ENCODE measurements around the gene DPYSL5.

The DPYSL5 gene

DNA sequence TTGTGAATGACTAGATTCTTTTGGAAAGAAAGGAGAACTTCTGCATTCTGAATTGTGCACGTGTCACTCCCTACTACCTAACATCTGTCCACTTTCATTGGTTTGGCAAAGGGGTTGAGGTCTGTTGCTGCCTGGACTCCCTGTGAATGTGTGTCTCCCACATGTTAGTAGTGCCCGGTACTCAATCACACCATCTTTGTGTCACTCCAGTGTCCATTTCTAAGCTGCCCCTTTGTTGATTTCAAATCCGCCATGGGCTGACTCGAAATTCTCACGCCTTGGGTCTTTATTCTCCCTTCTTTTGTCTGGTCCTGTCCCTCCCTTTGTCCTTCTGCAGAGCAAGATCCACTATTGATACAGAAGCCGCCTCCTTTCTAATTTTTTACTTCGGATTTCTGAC is 7.5 kb downstream of the DPYSL5 start:
- Histone ChIP-seq H3K4me1 (ENCODE audit: control insufficient read depth, insufficient read depth, low read length, poor library complexity, severe bottlenecking) (peaks cover 4% of the 10 kb centered on the region), H3K27ac (ENCODE audit: low read depth, low read length, severe bottlenecking) (no peak overlapping the region), H3K4me3 (ENCODE audit: extremely low read depth, insufficient read depth, low read length, poor library complexity, severe bottlenecking) (no peak overlapping the region), H3K36me3 (ENCODE audit: control insufficient read depth, insufficient read depth, low read length) (no peaks in the 10 kb centered on the region), H3K9me3 (ENCODE audit: control insufficient read depth, low read length) (no peaks in the 10 kb centered on the region)
- 83 to 87% methylated on average over 4 to 5 of the region's 7 CpGs for WGBS, 2 experiments (ENCODE audit: insufficient coverage in 2 of 2)

DNA sequence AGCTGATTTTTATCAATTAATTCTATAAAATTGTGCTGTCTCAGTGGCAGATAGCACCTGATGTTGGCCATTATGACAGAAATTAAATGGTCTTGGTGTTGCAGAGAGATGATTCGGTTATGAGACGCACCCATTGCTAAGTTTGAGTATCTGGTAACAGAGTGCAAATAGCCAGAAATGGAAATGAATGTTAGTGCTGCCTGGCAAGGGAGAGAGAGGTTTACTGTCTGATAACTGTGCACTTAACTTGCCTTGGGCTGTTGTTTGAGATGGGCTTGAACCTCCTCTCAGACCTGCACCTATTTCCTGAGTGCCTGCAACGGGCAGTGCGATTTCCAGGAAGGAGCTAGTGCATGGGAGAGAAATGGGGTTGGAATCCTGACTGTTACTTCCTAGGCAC is 11.7 kb downstream of the DPYSL5 start:
- 87 to 98% methylated on average over 3 to 4 of the region's 4 CpGs for WGBS, 2 experiments (ENCODE audit: insufficient coverage in 2 of 2)
- Histone ChIP-seq H3K4me1 (ENCODE audit: control insufficient read depth, insufficient read depth, low read length, poor library complexity, severe bottlenecking) (peaks cover 4% of the 10 kb centered on the region), H3K27ac (ENCODE audit: low read depth, low read length, severe bottlenecking) (no peak overlapping the region), H3K36me3 (ENCODE audit: control insufficient read depth, insufficient read depth, low read length) (no peaks in the 10 kb centered on the region), H3K4me3 (ENCODE audit: extremely low read depth, insufficient read depth, low read length, poor library complexity, severe bottlenecking) (no peak overlapping the region), H3K9me3 (ENCODE audit: control insufficient read depth, low read length) (no peaks in the 10 kb centered on the region)

DNA sequence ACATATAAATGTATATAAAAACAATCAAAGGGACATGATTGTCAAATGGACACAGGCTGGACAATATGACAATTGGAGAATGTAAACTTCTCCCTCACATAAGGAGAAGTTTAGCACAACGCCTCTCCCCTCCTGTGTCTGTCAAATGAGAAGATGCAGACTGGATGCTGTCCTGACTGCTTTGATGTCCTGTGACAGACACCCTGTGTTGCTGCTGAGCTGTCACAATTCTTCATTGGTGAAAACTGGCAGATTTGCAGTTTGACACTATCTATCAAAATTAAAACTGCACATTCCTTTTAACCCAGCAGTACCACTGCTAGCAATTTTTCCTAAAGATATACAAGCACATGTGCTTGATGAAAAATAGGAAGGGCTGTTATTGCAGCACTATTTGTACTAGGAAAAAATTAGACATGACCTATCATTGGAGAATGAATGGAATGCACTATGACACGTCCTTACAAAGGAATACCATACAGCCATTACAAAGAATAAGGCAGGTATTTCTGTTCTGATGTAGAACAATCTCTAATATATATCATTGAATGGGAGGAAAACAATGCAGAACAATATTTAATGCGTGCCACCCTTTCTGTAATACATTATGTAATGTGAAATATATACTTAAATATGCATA is 12.4 kb downstream of the DPYSL5 start:
- no peaks in the 10 kb centered on the region for H3K9me3 ChIP-seq (ENCODE audit: control insufficient read depth, low read length)
- H3K27ac ChIP-seq (ENCODE audit: low read depth, low read length, severe bottlenecking): no peak overlapping the region
- 80 to 100% methylated on average over 1 of the region's 3 CpGs for WGBS, 2 experiments (ENCODE audit: insufficient coverage in 2 of 2)
- no peaks in the 10 kb centered on the region for H3K36me3 ChIP-seq (ENCODE audit: control insufficient read depth, insufficient read depth, low read length)
- H3K4me1 ChIP-seq (ENCODE audit: control insufficient read depth, insufficient read depth, low read length, poor library complexity, severe bottlenecking): peaks cover 4% of the 10 kb centered on the region
- no peak overlapping the region for H3K4me3 ChIP-seq (ENCODE audit: extremely low read depth, insufficient read depth, low read length, poor library complexity, severe bottlenecking)

DNA sequence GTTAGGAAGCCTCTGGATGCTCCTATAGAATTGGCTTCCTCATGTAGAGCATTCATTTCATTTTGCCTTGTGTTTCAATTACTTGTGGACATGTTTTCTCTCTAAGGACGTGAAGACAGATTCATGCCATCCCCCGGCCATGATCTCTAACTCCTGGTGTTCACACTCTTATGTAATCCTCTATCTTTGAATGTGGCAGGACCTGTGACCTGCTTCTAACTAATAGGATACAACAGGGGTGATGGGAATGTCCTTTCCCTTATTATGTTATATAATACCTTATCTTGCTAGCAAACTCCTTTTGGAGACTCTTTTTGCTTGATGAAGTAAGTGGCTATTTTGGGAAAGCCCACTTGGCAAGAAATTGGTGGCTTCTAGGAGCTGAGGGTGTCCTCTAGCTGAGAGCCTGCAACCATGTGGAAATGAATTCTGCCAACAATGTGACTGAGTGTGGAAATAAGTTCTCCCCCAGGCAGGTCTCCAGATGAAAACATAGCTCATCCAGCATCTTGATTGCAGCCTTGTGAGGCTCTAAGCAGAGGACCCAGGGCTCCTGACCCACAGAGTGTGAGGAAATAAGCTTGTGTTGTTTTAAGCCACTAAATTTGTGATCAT is 13.8 kb downstream of the DPYSL5 start:
- no peak overlapping the region for H3K27ac ChIP-seq (ENCODE audit: low read depth, low read length, severe bottlenecking)
- H3K4me1 ChIP-seq (ENCODE audit: control insufficient read depth, insufficient read depth, low read length, poor library complexity, severe bottlenecking): peaks cover 4% of the 10 kb centered on the region
- no peak overlapping the region for H3K4me3 ChIP-seq (ENCODE audit: extremely low read depth, insufficient read depth, low read length, poor library complexity, severe bottlenecking)
- no CpG with 5 or more reads among the region's 2 CpGs for WGBS, 2 experiments (ENCODE audit: insufficient coverage in 2 of 2)
- H3K9me3 ChIP-seq (ENCODE audit: control insufficient read depth, low read length): no peaks in the 10 kb centered on the region
- no peaks in the 10 kb centered on the region for H3K36me3 ChIP-seq (ENCODE audit: control insufficient read depth, insufficient read depth, low read length)

DNA sequence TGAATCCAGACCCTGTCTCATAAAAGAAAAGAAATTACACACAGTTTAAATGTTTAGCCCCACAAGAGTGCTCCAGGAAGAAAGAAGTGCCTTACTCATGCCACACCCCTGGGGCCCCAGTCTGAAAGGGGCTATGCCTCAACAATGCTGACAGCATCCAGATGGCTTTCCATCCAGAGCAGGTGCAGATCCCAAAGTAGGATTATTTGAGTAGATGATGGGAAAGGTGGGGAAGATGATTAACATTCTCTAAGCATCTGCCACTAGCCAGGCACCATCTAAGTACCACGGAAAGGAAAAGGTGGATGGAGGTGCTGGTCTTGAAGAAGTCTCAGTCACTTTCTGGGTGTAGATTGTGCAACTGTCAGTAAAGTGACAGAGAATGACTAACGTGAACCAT is 16.3 kb downstream of the DPYSL5 start:
- Histone ChIP-seq H3K27ac (ENCODE audit: low read depth, low read length, severe bottlenecking) (no peak overlapping the region), H3K4me1 (ENCODE audit: control insufficient read depth, insufficient read depth, low read length, poor library complexity, severe bottlenecking) (peaks cover 4% of the 10 kb centered on the region), H3K4me3 (ENCODE audit: extremely low read depth, insufficient read depth, low read length, poor library complexity, severe bottlenecking) (no peak overlapping the region), H3K36me3 (ENCODE audit: control insufficient read depth, insufficient read depth, low read length) (no peaks in the 10 kb centered on the region), H3K9me3 (ENCODE audit: control insufficient read depth, low read length) (no peaks in the 10 kb centered on the region)
- 81 to 92% methylated on average over 2 of the region's 2 CpGs for WGBS, 2 experiments (ENCODE audit: insufficient coverage in 2 of 2)

DNA sequence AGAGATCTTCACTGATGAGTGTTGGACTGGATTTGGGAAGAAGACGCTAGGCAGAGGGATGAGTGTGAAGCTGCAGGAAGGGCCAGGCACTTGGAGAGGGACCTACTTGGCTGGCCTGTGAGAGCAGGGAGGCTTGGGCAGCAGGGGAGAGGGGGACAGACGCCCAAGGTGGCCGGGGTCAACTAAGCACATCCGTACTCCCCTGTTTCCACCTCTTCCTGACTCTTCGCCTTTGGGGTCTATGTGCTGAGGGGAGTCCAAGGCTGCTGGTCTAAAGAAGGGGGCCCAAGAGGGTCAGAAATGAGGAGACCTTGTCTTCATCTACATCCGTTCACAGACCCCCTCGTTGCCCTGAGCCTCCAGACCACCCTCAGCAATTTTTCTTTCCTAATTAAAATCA is 16.7 kb downstream of the DPYSL5 start:
- Histone ChIP-seq H3K4me1 (ENCODE audit: control insufficient read depth, insufficient read depth, low read length, poor library complexity, severe bottlenecking) (peaks cover 4% of the 10 kb centered on the region), H3K9me3 (ENCODE audit: control insufficient read depth, low read length) (no peaks in the 10 kb centered on the region), H3K27ac (ENCODE audit: low read depth, low read length, severe bottlenecking) (no peak overlapping the region), H3K36me3 (ENCODE audit: control insufficient read depth, insufficient read depth, low read length) (no peaks in the 10 kb centered on the region), H3K4me3 (ENCODE audit: extremely low read depth, insufficient read depth, low read length, poor library complexity, severe bottlenecking) (no peak overlapping the region)
- WGBS, 2 experiments (ENCODE audit: insufficient coverage in 2 of 2): 80 to 88% methylated on average over 1 of the region's 7 CpGs

DNA sequence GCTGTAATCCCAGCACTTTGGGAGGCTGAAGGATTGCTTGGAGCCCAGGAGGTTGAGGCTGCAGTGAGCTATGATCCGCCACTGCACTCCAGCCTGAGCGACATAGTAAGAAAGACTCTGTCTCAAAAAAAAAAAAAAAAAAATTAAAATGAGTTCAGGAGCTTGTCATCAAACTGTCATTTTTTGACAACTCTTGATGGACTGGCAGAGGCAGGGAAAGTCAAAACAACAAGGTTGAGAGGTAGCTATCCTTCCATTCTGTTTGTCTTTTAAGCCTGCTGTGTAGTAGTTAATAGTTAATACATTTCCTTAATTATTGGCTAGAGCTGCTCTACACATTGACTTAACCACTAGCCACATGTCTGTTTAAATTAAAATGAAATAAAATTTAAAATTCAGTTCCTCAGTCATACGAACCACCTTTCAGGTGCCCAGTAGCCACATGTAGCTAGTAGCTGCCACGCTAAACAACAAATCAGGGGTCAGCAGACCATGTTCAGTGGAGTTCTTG is 22.7 kb downstream of the DPYSL5 start:
- Histone ChIP-seq H3K36me3 (ENCODE audit: control insufficient read depth, insufficient read depth, low read length) (no peaks in the 10 kb centered on the region), H3K27ac (ENCODE audit: low read depth, low read length, severe bottlenecking) (no peak overlapping the region), H3K9me3 (ENCODE audit: control insufficient read depth, low read length) (no peaks in the 10 kb centered on the region), H3K4me1 (ENCODE audit: control insufficient read depth, insufficient read depth, low read length, poor library complexity, severe bottlenecking) (no peaks in the 10 kb centered on the region), H3K4me3 (ENCODE audit: extremely low read depth, insufficient read depth, low read length, poor library complexity, severe bottlenecking) (no peak overlapping the region)
- WGBS, 2 experiments (ENCODE audit: insufficient coverage in 2 of 2): 90 to 100% methylated on average over 1 to 4 of the region's 4 CpGs

DNA sequence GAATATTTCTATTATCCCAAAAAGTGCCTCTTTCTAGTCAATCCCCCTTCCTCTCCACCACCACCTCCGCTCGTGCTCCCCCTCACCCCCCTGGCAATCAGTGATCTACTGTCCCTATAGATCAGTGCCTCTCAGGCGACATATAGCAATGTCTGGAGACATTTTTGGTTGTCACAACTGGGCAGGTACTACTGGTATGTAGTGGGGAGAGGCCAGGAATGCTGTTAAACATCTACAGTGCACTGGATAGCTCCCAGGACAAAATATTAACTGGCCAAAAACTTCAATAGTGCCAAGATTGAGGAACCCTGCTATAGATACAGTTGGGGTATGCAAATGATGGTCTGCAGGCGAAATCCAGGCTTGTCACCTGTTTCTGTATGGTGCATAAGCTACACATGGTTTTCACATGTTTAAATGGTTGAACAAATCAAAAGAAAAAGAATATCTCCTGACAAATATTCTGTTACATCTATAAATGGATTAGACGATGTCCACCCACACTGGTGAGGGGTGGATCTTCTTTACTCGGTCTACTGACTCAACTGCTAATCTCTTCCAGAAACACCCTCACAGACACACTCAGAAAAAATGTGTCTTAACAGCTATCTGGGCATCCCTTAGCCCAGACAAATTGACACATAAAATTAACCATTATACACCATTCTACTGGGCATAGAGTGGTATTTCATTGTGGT is 25.5 kb downstream of the DPYSL5 start:
- 86 to 100% methylated on average over 1 to 3 of the region's 6 CpGs for whole genome bisulfite sequencing, 2 experiments (ENCODE audit: insufficient coverage in 2 of 2)
- H3K9me3 ChIP-seq (ENCODE audit: control insufficient read depth, low read length): no peaks in the 10 kb centered on the region
- no peaks in the 10 kb centered on the region for H3K4me1 ChIP-seq (ENCODE audit: control insufficient read depth, insufficient read depth, low read length, poor library complexity, severe bottlenecking)
- H3K36me3 ChIP-seq (ENCODE audit: control insufficient read depth, insufficient read depth, low read length): no peaks in the 10 kb centered on the region
- no peak overlapping the region for H3K27ac ChIP-seq (ENCODE audit: low read depth, low read length, severe bottlenecking)
- no peak overlapping the region for H3K4me3 ChIP-seq (ENCODE audit: extremely low read depth, insufficient read depth, low read length, poor library complexity, severe bottlenecking)

DNA sequence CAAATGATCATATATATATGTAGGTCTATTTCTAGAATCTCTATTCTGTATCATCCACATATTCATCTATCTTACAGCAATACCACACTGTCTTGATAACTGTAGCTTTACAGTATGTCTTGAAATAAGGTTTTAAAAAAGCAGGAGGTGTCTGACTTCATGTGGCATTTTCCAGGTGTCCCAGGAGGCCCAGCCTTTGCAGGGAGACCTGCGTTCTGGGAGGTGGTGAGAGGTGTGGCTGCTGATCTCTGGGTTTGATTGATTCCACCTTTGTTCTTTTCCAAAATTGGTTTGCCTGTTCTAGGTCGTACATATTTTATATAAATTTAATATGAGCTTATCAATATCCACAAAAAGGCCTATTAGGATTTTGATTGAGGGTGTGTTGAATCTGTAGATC is 26.6 kb downstream of the DPYSL5 start:
- Histone ChIP-seq H3K36me3 (ENCODE audit: control insufficient read depth, insufficient read depth, low read length) (no peaks in the 10 kb centered on the region), H3K4me3 (ENCODE audit: extremely low read depth, insufficient read depth, low read length, poor library complexity, severe bottlenecking) (no peak overlapping the region), H3K9me3 (ENCODE audit: control insufficient read depth, low read length) (no peaks in the 10 kb centered on the region), H3K4me1 (ENCODE audit: control insufficient read depth, insufficient read depth, low read length, poor library complexity, severe bottlenecking) (no peaks in the 10 kb centered on the region), H3K27ac (ENCODE audit: low read depth, low read length, severe bottlenecking) (no peak overlapping the region)
- WGBS, 2 experiments (ENCODE audit: insufficient coverage in 2 of 2): 100% methylated on average over 1 of the region's 2 CpGs; no CpG with 5 or more reads in 1 of the 2 experiments

DNA sequence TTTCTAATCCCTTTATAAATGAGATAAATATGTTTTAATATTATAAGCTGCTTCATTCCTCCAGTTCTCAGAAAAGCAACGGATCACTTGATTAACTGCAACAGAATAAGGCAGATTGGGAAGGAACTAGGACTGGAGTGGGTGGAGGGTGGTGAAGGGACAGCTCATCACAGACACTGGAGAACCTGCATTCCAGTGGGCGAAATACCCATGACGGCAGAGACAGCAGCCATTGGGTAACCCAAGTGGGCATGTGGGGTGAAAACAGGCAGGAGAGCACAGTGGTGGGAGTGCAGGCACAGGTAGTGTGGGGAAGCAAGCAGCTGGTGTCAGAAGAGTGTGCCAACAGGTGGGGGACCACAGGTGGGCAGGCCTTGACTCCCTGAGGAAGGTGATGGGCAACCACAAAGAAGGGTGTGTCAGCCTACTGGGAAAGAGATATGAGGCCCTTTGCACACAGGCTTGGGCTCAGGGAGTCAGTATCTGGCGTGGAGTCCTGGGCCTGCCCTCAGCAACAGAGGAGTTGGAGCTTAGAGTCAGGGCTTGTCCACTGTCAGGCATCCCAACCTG is 27.2 kb downstream of the DPYSL5 start:
- no peak overlapping the region for H3K4me3 ChIP-seq (ENCODE audit: extremely low read depth, insufficient read depth, low read length, poor library complexity, severe bottlenecking)
- no peaks in the 10 kb centered on the region for H3K9me3 ChIP-seq (ENCODE audit: control insufficient read depth, low read length)
- H3K36me3 ChIP-seq (ENCODE audit: control insufficient read depth, insufficient read depth, low read length): no peaks in the 10 kb centered on the region
- H3K4me1 ChIP-seq (ENCODE audit: control insufficient read depth, insufficient read depth, low read length, poor library complexity, severe bottlenecking): no peaks in the 10 kb centered on the region
- WGBS, 2 experiments (ENCODE audit: insufficient coverage in 2 of 2): 87 to 94% methylated on average over 3 to 4 of the region's 4 CpGs
- H3K27ac ChIP-seq (ENCODE audit: low read depth, low read length, severe bottlenecking): no peak overlapping the region

Measured in mesodermal cell (in vitro differentiated cells).